Measurements from ENCODE around the gene LONRF2.

Gene LONRF2

DNA sequence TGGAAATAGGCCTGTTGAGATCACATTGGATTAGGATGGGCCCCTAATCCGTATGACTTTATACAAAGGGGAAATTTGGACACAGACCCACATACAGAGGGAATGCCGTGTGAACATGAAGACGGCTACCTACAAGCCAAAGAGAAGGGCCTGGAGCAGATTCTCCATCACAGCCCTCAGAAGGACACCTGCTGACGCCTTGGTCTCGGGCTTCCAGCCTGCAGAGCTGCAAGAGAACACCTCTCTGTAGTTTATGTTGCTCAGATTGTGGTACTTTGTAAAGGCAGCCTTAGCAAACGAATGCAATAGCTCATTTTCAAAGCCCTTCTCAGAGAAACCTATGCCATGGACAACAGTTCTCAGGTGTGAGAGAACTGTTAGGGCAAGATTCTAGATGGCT, 86.1 kb downstream of the LONRF2 start:
- DNase-seq (ENCODE audit: low read depth, low spot score), result no peak

DNA sequence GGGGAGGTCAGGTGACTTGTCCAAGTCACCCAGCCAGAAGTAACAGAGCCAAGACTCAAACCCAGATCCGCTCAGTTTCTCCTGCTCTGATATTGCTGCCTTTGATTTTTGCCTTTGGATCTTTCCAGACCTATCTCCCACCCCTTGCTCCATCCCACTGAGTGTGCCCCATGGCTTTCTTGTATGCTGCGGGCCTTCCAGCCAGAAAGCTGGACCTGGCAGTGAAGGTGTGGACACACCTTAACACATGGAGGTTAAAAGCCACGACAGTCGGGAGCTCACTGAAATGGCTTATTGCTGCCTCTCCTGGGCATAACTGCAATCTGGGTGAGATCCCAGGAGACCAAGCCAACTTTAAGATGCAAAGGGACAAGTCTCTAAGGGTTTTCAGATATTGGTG, 86.7 kb downstream of the LONRF2 start:
- DNase-seq (ENCODE audit: low read depth, low spot score), result no peak

- DNase-seq (ENCODE audit: low read depth, low spot score), result peak; percentile 80
Measured at GRCh38 chr2:100235098-100235497, 87.2 kb downstream of the LONRF2 start.

DNA sequence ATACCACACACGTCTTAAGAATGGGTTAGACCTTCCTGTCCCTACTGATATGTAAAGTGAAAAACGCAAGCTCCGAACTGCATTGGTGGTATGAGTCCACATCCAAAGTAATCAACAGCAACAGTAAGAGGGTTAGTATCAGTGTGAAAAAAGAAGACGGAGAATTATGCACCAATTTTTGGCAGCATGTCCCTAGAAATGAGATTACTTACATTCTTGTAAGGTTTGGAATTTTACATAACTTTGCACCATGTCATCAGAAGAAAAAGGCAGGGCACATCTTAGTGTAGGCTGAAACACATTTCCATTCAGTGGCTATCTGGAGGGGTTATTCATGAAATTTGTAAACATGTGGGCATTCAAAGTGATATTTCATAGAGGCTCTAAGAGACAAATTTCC, 88.2 kb downstream of the LONRF2 start:
- no peak for DNase-seq (ENCODE audit: low read depth, low spot score)

DNA sequence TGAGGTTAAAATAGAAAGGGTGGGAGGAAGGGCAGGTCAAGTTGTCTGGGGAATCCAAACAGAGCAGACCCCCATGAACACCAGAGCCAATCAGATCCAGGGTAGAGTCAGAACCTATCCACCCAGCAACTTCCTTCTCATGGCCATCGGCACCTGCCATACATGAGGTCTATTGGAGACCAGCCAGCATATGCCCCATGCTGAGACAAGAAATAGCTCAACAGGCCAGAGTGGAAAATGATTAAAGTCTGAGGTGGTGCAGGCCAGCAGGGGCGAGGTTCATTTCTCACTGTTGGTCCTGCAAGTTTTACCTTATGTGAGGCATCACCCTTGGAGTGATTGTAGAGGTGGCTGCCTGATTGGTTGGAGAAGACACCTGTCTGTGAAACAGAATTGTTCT, 89.2 kb downstream of the LONRF2 start:
- no peak for DNase-seq (ENCODE audit: low read depth, low spot score)

DNA sequence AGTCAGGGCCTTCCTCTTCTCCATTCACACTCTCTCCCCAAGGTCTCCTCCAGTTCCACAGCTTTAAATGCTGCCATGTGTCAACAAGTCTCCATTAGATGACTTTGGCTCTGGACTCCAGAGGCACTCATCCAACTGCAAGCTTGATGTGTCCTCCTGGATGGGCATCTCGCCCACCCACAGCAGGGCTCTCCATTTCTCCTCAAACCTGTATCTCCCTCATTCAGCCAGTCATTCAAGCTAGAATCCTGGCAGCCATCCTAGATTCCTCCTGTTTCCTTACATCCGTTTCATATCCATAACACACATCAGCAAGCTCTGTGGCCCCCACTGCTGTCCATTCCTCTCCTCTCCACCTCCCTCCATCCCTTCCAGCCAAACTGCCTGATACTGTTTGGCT, 91.5 kb downstream of the LONRF2 start:
- DNase-seq (ENCODE audit: low read depth, low spot score), result no peak

- DNase-seq (ENCODE audit: low read depth, low spot score), result no peak
Measured at GRCh38 chr2:100228967-100229366, 93.3 kb downstream of the LONRF2 start.

- DNase-seq (ENCODE audit: low read depth, low spot score), result no peak
Measured at GRCh38 chr2:100228415-100228814, 93.9 kb downstream of the LONRF2 start.

GRCh38 chr2:100224988-100225710, 97.2 kb downstream of the LONRF2 start:
- DNase-seq (ENCODE audit: low read depth, low spot score), result no peak

GRCh38 chr2:100223502-100223901, 98.8 kb downstream of the LONRF2 start:
- no peak for DNase-seq (ENCODE audit: low read depth, low spot score)

Measured in smooth muscle cell of the brain vasculature (primary cell).